ENCODE measurements around the gene PKP1. TPM values are rescaled to one million over a fixed set of nuclear protein-coding genes. Genes with fewer than 3 reads are reported as not detected.

Gene PKP1
- total RNA-seq, 1 donor from 2014 or later: not detected

- Mint-ChIP-seq H3K27ac (no peak overlapping the region), H3K9me3 (no peaks in the 10 kb centered on the region), H3K36me3 (ENCODE audit: low read depth) (no peaks in the 10 kb centered on the region), H3K4me3 (no peak overlapping the region), H3K27me3 (ENCODE audit: insufficient read depth) (peaks cover 7% of the 10 kb centered on the region), H3K4me1 (ENCODE audit: low read depth) (no peaks in the 10 kb centered on the region)
- DNase-seq (ENCODE audit: low spot score): no peak
- intact Hi-C loops (cut with micrococcal nuclease): no loop called here
Observed at GRCh38 chr1:201322653-201323510, 39.6 kb downstream of the PKP1 start.

GRCh38 chr1:201324306-201324705 is 41.0 kb downstream of the PKP1 start:
- no peak for DNase-seq (ENCODE audit: low spot score)
- Mint-ChIP-seq H3K4me3 (no peak overlapping the region), H3K36me3 (ENCODE audit: low read depth) (no peaks in the 10 kb centered on the region), H3K27me3 (ENCODE audit: insufficient read depth) (peaks cover 8% of the 10 kb centered on the region), H3K4me1 (ENCODE audit: low read depth) (no peaks in the 10 kb centered on the region), H3K9me3 (no peaks in the 10 kb centered on the region), H3K27ac (no peak overlapping the region)
- intact Hi-C loops (cut with micrococcal nuclease): no loop called here

GRCh38 chr1:201324821-201325677 is 41.7 kb downstream of the PKP1 start:
- Mint-ChIP-seq H3K27ac (no peak overlapping the region), H3K4me1 (ENCODE audit: low read depth) (no peaks in the 10 kb centered on the region), H3K4me3 (no peak overlapping the region), H3K36me3 (ENCODE audit: low read depth) (no peaks in the 10 kb centered on the region), H3K9me3 (no peaks in the 10 kb centered on the region), H3K27me3 (ENCODE audit: insufficient read depth) (peaks cover 13% of the 10 kb centered on the region)
- intact Hi-C loops (cut with micrococcal nuclease): no loop called here
- no peak for DNase-seq (ENCODE audit: low spot score)

GRCh38 chr1:201325678-201326060 is 42.4 kb downstream of the PKP1 start:
- H3K36me3 Mint-ChIP-seq (ENCODE audit: low read depth): no peaks in the 10 kb centered on the region
- H3K9me3 Mint-ChIP-seq: no peaks in the 10 kb centered on the region
- intact Hi-C loops (cut with micrococcal nuclease): no loop called here
- no peak overlapping the region for H3K4me3 Mint-ChIP-seq
- no peak for DNase-seq (ENCODE audit: low spot score)
- H3K4me1 Mint-ChIP-seq (ENCODE audit: low read depth): no peaks in the 10 kb centered on the region
- H3K27ac Mint-ChIP-seq: no peak overlapping the region
- peaks cover 13% of the 10 kb centered on the region for H3K27me3 Mint-ChIP-seq (ENCODE audit: insufficient read depth)

- intact Hi-C loops (cut with micrococcal nuclease): no loop called here
- DNase-seq (ENCODE audit: low spot score): no peak
- no peak overlapping the region for H3K4me3 Mint-ChIP-seq
- H3K4me1 Mint-ChIP-seq (ENCODE audit: low read depth): no peaks in the 10 kb centered on the region
- no peak overlapping the region for H3K27ac Mint-ChIP-seq
- H3K27me3 Mint-ChIP-seq (ENCODE audit: insufficient read depth): peaks cover 13% of the 10 kb centered on the region
- H3K9me3 Mint-ChIP-seq: no peaks in the 10 kb centered on the region
- no peaks in the 10 kb centered on the region for H3K36me3 Mint-ChIP-seq (ENCODE audit: low read depth)
Observed at GRCh38 chr1:201326710-201327109, 43.4 kb downstream of the PKP1 start.

- no peaks in the 10 kb centered on the region for H3K9me3 Mint-ChIP-seq
- intact Hi-C loops (cut with micrococcal nuclease): no loop called here
- H3K36me3 Mint-ChIP-seq (ENCODE audit: low read depth): no peaks in the 10 kb centered on the region
- DNase-seq (ENCODE audit: low spot score): no peak
- no peaks in the 10 kb centered on the region for H3K4me1 Mint-ChIP-seq (ENCODE audit: low read depth)
- H3K27ac Mint-ChIP-seq: no peak overlapping the region
- peaks cover 13% of the 10 kb centered on the region for H3K27me3 Mint-ChIP-seq (ENCODE audit: insufficient read depth)
- H3K4me3 Mint-ChIP-seq: no peak overlapping the region
Observed at GRCh38 chr1:201327687-201328240, 44.5 kb downstream of the PKP1 start.

GRCh38 chr1:201328576-201328975 is 45.3 kb downstream of the PKP1 start:
- H3K27me3 Mint-ChIP-seq (ENCODE audit: insufficient read depth): peaks cover 10% of the 10 kb centered on the region

GRCh38 chr1:201329286-201329685 is 46.0 kb downstream of the PKP1 start:
- intact Hi-C loops (cut with micrococcal nuclease): no loop called here
- no peak for DNase-seq (ENCODE audit: low spot score)
- no peaks in the 10 kb centered on the region for H3K36me3 Mint-ChIP-seq (ENCODE audit: low read depth)
- no peak overlapping the region for H3K4me3 Mint-ChIP-seq
- H3K9me3 Mint-ChIP-seq: no peaks in the 10 kb centered on the region
- H3K4me1 Mint-ChIP-seq (ENCODE audit: low read depth): no peaks in the 10 kb centered on the region
- no peak overlapping the region for H3K27ac Mint-ChIP-seq
- peaks cover 10% of the 10 kb centered on the region for H3K27me3 Mint-ChIP-seq (ENCODE audit: insufficient read depth)

More at GRCh38 chr1:201328576-201328975, 45.3 kb downstream of the PKP1 start:
- intact Hi-C loops (cut with micrococcal nuclease): no loop called here
- Mint-ChIP-seq H3K27ac (no peak overlapping the region), H3K4me3 (no peak overlapping the region), H3K9me3 (no peaks in the 10 kb centered on the region), H3K36me3 (ENCODE audit: low read depth) (no peaks in the 10 kb centered on the region), H3K4me1 (ENCODE audit: low read depth) (no peaks in the 10 kb centered on the region)
- DNase-seq (ENCODE audit: low spot score): no peak

- intact Hi-C loops (cut with micrococcal nuclease): no loop called here
- Mint-ChIP-seq H3K36me3 (ENCODE audit: low read depth) (no peaks in the 10 kb centered on the region), H3K4me3 (no peak overlapping the region), H3K27ac (no peak overlapping the region), H3K27me3 (ENCODE audit: insufficient read depth) (peaks cover 10% of the 10 kb centered on the region), H3K9me3 (no peaks in the 10 kb centered on the region), H3K4me1 (ENCODE audit: low read depth) (no peaks in the 10 kb centered on the region)
- DNase-seq (ENCODE audit: low spot score): no peak
Observed at GRCh38 chr1:201329801-201330200, 46.5 kb downstream of the PKP1 start.

GRCh38 chr1:201330541-201330940 is 47.2 kb downstream of the PKP1 start:
- peaks cover 10% of the 10 kb centered on the region for H3K27me3 Mint-ChIP-seq (ENCODE audit: insufficient read depth)
- intact Hi-C loops (cut with micrococcal nuclease): no loop called here

GRCh38 chr1:201331166-201331565 is 47.9 kb downstream of the PKP1 start:
- H3K36me3 Mint-ChIP-seq (ENCODE audit: low read depth): no peaks in the 10 kb centered on the region
- intact Hi-C loops (cut with micrococcal nuclease): no loop called here
- no peaks in the 10 kb centered on the region for H3K9me3 Mint-ChIP-seq

More at GRCh38 chr1:201330541-201330940, 47.2 kb downstream of the PKP1 start:
- DNase-seq (ENCODE audit: low spot score): no peak
- Mint-ChIP-seq H3K4me1 (ENCODE audit: low read depth) (no peaks in the 10 kb centered on the region), H3K4me3 (no peak overlapping the region), H3K36me3 (ENCODE audit: low read depth) (no peaks in the 10 kb centered on the region), H3K9me3 (no peaks in the 10 kb centered on the region), H3K27ac (no peak overlapping the region)

GRCh38 chr1:201332021-201332420 is 48.7 kb downstream of the PKP1 start:
- DNase-seq (ENCODE audit: low spot score): no peak
- Mint-ChIP-seq H3K4me1 (ENCODE audit: low read depth) (no peaks in the 10 kb centered on the region), H3K36me3 (ENCODE audit: low read depth) (no peaks in the 10 kb centered on the region), H3K9me3 (no peaks in the 10 kb centered on the region), H3K27me3 (ENCODE audit: insufficient read depth) (peaks cover 10% of the 10 kb centered on the region), H3K4me3 (no peak overlapping the region), H3K27ac (no peak overlapping the region)
- intact Hi-C loops (cut with micrococcal nuclease): no loop called here

More at GRCh38 chr1:201331166-201331565, 47.9 kb downstream of the PKP1 start:
- Mint-ChIP-seq H3K27me3 (ENCODE audit: insufficient read depth) (peaks cover 10% of the 10 kb centered on the region), H3K27ac (no peak overlapping the region), H3K4me3 (no peak overlapping the region), H3K4me1 (ENCODE audit: low read depth) (no peaks in the 10 kb centered on the region)
- DNase-seq (ENCODE audit: low spot score): no peak
